GM21576 (cell line): ENCODE data around the gene SAPCD1.

ENCODE experiments used
- ATAC-seq: cut with Tn5 transposase; IDR thresholded peaks from one replicate; pipeline ENCODE4 v1.9.1; 2021; ENCODE audit warnings: mild to moderate bottlenecking, moderate library complexity; ENCODE audit not compliant: unreplicated experiment

Gene SAPCD1

GRCh38 chr6:31762356-31762755 is at the start of gene SAPCD1:
TSS of gene SAPCD1 (plus strand) at chr6:31762656. CDS start at chr6:31763055, 399 bp downstream.
- no peak for ATAC-seq

- no peak for ATAC-seq
Measured at GRCh38 chr6:31713465-31713864, 49.0 kb upstream of the SAPCD1 start.

- ATAC-seq: no peak
Measured at GRCh38 chr6:31713991-31714684, 48.3 kb upstream of the SAPCD1 start.

- no peak for ATAC-seq
Measured at GRCh38 chr6:31715022-31715958, 47.2 kb upstream of the SAPCD1 start, which contains the start of gene LY6G6D. TSS of gene LY6G6D (plus strand) at chr6:31715348. CDS start at chr6:31715356, 8 bp downstream.

DNA sequence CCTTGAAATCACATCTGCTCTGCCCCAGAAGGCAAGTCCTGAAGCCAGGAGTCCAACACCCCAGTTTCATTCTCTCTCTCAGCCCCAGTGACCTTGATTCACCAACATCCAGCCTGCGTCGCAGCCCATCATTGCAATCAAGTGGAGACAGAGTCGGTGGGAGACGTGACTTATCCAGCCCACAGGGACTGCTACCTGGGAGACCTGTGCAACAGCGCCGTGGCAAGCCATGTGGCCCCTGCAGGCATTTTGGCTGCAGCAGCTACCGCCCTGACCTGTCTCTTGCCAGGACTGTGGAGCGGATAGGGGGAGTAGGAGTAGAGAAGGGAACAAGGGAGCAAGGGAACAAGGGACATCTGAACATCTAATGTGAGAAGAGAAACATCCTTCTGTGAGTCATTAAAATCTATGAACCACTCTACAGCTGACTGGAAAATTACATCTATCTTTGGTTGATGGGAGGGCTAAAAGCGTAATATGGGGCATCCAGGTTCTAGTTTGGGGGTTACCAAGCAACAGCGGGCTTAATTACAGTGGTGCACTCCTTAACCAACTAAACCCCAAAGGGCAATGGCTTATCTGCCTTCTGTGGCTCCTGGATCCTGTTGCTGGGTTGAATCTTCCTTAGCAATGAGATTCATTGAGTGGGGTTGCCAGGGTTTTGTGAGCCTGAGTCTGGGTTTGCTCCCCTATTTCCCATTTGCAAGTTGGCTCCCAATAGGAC is 44.8 kb upstream of the SAPCD1 start:
- no peak for ATAC-seq

DNA sequence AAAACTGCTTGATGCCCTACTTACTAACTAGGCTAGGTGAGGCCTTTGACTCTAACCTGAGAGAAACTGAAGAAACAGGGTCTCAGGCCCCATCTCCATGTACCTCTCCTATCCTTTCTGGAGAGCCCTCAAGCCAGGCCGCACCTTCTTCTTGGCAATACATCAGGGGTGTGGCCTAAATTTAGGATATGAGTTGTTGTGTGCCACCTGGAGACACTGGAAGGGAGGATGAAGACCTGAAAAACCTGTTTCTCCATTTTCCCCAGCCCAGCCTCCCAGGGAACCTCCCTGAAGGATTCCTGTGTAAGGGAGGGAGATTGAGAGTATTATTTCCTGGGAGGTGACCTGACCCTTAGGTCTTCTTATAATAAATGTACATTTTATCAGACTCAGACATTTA is 44.2 kb upstream of the SAPCD1 start:
- ATAC-seq: no peak

- no peak for ATAC-seq
Measured at GRCh38 chr6:31719001-31719400, 43.5 kb upstream of the SAPCD1 start.

DNA sequence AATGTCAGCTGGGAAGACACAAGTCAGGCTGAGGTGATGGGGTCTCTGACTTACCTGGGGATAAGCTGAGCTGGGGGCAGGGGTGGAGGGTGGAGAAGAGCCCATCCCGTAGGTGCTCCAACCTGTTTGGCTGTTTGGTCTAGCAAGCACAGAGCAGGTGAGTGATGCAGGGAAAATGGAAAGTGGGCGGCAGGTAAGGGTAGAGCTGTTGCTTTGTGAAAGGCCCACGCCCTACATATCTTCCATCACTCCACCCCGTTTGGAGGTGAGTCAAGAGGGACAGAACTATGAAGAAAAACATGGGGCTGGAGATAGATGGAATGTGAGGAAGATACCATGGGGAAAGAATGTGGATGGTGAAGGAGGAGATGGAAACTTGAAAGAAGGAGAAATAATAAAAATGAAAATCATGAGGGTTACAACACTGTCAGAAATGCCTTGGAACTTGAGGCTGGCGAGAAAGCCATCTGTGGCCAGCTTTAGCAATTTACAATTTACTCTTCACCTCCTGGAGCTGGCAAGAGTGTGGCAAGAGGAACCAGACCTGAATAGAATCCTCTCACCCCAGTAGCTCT is 42.2 kb upstream of the SAPCD1 start:
- ATAC-seq: no peak

GRCh38 chr6:31721351-31722020 is 41.0 kb upstream of the SAPCD1 start, which contains the start of gene LY6G6C:
TSS of gene LY6G6C (minus strand) at chr6:31721746. CDS start at chr6:31721679, 67 bp downstream.
- no peak for ATAC-seq

DNA sequence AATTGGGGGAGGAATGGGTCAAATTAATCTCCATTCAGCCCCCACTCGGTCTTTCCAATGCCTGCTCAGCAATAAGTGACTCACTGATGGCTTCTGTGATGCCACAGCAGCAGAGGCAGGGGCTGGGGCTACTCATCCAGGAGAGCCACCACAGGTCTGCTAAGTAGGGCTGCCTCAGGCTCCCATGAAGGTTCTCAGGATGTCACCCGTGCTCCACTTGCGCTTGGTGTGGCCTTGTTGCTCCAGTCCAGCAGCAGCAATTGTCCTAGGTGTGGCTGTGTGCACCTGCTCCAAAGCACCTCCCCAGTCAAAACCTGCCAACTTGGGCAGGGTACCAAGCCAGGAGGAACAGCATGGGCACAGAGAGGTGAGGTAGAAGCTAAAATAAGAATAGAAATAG is 40.3 kb upstream of the SAPCD1 start:
- ATAC-seq: no peak

- ATAC-seq: no peak
Measured at GRCh38 chr6:31723245-31723979, 39.0 kb upstream of the SAPCD1 start, which contains the start of gene MPIG6B. TSS of gene MPIG6B (plus strand) at chr6:31723373. CDS start at chr6:31723384, 11 bp downstream.

DNA sequence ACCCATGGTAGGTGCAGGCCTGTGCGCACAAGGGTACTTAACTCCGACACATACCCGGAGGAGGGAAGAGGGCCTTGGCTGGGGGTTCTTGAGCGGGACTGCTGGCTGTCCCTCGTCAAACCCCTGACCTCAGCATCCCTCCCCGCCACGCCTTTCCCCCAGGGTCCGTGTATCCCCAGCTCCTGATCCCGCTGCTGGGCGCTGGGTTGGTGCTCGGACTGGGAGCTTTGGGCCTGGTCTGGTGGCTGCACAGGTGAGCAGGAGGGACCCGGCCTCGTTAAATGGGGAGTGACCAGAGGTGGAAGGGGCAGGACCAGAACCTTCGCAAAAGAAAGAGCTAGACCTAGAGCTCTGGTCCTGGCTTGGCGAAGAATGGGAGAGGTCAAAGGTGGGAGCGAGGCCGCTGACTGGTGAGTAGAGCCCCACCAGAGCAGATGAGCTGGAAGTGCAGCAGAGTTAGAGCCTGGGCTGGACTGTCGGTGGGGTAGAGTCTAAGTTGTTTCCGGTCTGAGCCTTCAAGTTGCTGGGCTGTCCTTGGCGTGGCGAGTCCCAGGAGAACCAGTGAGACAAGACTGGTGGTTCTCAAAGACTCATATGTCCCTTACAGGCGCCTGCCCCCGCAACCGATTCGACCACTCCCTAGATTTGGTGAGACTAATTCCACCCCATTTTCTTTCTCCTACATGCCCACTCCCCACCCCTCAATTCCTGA is 38.3 kb upstream of the SAPCD1 start:
- ATAC-seq: no peak

DNA sequence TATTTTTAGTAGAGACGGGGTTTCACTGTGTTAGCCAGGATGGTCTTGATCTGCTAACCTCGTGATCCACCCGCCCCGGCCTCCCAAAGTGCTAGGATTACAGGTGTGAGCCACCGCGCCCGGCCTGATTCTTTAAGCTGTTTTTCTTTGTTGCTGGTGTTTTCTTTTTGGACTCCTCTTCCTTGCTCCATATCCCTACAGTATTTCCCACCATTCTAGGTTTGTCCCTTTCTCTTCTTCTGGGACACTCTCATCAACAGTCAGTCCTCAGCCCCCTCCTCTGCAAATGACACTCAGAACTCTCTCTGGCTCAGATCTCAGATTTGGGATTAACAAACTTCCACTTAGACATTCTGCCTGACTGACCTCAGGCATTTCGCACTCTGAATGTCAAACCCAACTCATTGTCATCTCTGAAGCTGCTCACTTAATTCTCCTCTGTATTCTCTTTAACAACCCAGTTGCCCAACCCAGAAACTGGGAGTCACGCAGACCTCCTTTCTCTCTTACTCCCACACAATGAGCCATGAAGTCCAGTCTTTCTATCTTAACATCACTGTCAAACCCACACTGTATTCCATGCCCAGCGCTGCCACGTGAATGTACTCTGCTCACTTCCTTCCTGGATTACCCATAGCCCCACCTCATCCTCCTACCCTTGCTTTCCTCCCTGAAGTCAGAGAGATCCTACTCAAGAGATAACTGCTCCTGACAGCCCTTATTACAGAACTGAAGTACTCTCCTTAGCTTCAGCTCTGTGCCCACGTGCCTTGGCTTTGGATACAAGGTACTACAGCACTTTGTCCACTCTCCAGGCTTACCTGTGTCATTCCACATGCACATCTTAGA is 36.7 kb upstream of the SAPCD1 start:
- no peak for ATAC-seq

DNA sequence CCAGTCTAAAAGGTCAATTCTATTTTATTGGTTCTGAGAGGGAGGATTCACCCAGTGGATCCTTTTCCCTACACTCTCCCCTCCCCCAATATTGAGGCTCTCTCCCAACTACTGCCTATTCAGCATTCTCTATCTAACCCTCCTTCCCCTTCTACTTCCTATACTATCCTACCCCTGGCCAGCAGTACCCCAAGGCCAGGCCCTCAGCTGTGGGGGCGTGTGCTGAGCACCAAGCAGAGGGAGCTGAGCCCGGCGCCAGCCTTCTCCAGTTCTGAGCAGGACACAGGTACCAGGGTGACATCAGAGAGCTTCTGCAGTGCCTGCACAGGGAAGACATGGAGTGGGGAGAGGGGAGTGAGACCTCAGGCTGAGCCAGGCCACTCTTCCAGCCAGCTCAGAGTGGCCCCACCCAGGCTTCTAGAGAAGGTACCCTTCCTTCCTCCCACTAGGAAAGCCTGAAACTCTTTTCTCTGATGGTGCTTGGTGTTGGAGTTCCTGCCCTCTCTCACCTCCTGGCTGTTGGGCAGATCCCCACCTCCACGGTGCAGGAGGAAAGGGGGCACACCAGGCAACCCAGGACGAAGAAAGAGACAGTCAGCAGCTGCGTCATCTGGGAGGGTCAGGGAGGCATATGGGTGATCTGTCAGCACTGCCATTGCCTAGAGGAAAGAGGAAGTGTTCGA is 35.3 kb upstream of the SAPCD1 start:
- no peak for ATAC-seq

- no peak for ATAC-seq
Measured at GRCh38 chr6:31727717-31728671, 34.5 kb upstream of the SAPCD1 start.
